ENCODE results near the gene DENND5B.
A peak's percentile ranks its signal among the peaks of the same experiment; 100 is the strongest.
"Not testable (repeated sequence)": the region's sequence is repeated elsewhere in the genome, so short reads cannot be mapped to it uniquely, and the experiment has no call there.

DENND5B gene

DNA sequence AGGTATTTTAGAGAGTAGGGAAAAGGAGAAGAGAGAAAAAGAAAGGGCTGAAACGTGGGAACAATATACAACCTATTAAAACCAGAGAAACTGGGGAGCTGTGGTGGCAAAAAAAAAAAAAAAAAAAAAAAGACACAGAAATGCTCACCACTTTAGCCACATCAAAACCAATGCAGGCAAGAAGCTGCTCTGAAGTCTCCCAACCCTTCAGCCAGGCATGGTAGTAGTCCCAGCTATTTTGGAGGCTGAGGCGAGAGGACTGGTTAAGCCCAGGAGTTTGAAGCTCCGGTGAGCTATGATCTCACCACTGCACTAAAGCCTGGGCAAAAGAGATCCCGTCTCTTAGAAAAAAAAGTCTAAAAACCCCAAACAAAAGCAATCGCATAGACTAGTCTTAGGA, 33.2 kb downstream of the DENND5B start:
- DNase-seq (ENCODE audit: low spot score) = no peak

- DNase-seq (ENCODE audit: low spot score) = not testable (repeated sequence)
Measured at GRCh38 chr12:31555466-31555865, 35.5 kb downstream of the DENND5B start.

DNA sequence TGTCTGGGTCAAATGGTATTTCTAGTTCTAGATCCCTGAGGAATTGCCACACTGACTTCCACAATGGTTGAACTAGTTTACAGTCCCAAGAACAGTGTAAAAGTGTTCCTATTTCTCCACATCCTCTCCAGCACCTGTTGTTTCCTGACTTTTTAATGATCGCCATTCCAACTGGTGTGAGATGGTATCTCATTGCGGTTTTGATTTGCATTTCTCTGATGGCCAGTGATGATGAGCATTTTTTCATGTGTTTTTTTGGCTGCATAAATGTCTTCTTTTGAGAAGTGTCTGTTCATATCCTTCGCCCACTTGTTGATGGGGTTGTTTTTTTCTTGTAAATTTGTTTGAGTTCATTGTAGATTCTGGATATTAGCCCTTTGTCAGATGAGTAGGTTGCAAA, 40.3 kb downstream of the DENND5B start:
- DNase-seq (ENCODE audit: low spot score) = not testable (repeated sequence)

GRCh38 chr12:31536672-31537071, 54.3 kb downstream of the DENND5B start:
- no peak for DNase-seq (ENCODE audit: low spot score)

DNA sequence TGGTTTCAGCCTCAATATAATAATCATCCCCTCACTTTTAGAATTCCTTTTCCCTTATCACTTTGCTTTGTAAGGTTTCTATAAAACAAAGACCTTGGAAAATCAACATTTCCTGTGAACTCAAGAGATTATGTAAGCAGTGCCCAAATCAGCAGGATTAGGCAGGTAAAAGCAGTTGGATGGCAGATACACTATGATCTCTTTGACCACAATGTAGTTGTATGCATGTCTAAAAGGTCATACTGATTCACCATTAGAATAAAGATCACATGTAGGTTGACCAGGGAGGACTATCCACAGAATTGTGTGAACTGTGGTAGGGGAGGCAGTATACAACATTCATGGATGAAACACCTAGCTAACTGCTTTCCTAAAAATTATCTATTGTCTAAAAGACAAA, 57.5 kb downstream of the DENND5B start:
- no peak for DNase-seq (ENCODE audit: low spot score)

GRCh38 chr12:31531893-31532292, 59.0 kb downstream of the DENND5B start:
- DNase-seq (ENCODE audit: low spot score) = no peak

GRCh38 chr12:31528095-31528494, 62.8 kb downstream of the DENND5B start:
- DNase-seq (ENCODE audit: low spot score) = no peak

DNA sequence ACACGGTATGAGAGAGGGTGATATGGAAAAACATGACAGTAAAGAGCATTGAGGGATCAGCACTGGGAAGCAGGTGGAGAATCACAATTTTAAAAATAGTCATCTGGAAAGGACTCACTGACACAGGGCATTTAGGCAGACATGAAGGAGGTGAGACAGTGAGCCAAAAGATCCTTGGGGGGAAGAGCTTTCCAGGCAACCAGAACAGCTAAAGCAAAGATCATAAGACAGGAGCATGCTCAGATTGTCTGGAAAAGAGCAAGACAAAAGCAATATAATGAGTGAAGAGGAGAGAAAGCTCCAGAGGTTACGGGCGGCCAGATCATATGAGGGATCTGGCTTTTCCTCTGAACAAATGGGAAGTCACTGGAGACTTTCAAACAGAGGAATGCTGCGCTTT, 63.9 kb downstream of the DENND5B start:
- no peak for DNase-seq (ENCODE audit: low spot score)

- no peak for DNase-seq (ENCODE audit: low spot score)
Measured at GRCh38 chr12:31526158-31526546, 64.8 kb downstream of the DENND5B start.

DNA sequence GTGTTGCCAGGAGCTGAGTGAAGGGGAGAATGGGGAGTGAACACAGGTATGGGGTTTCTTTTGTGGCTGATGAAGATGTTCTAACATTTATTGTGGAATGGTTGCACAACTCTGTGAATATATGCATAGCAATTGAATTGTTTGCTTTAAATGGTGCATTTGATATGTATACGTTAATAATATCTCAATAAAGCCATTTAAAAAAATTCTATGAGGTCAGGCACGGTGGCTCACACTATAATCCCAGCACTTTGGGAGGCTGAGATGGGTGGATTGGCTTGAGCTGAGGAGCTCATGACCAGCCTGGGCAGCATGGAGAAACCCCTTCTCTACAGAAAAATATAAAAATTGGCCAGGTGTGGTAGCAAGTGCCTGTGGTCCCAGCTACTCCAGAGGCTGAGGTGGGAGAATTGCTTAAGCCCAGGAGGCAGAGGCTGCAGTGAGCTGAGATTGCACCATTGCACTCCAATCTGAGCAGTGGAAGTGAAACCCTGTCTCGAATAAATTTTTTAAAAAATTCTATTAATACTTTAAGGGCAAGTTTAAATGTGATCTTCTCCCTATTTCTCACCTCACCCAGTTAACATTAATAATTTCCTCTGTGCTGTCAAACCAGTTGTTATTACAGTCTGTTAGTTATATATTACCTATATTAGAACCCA, 65.3 kb downstream of the DENND5B start:
- DNase-seq (ENCODE audit: low spot score) = no peak

DNA sequence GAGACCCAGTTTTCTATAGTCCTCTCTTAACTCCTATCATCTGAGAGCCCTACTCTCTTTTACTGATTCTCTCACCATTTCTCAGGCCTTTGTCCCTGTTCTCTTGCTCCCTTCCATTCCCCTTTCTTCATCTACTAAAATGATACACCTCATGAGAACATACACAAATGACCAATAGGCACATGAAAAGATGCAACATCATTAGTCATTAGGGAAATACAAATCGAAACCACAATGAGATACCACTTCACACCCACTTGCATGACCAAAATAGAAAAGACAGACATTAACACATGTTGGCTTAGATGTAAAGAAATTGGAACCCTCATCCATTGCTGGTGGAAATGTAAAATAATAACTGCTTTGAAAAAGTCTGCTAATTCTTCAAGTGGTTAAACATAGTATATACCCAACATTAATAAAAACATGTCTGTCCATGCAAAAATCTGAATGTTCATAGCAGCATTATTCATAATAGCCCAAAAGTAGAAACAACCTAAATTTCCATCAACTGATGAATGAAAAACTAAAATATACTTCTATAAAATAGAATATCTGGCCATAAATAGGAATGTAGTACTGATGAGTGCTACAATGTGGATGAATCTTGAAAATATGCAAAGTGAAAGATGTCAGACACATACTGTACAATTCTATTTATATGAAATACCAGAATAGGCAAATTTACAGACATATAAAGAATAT, 66.0 kb downstream of the DENND5B start:
- peak; percentile 42 for DNase-seq (ENCODE audit: low spot score)

GRCh38 chr12:31523306-31523705, 67.6 kb downstream of the DENND5B start:
- DNase-seq (ENCODE audit: low spot score) = no peak

DNA sequence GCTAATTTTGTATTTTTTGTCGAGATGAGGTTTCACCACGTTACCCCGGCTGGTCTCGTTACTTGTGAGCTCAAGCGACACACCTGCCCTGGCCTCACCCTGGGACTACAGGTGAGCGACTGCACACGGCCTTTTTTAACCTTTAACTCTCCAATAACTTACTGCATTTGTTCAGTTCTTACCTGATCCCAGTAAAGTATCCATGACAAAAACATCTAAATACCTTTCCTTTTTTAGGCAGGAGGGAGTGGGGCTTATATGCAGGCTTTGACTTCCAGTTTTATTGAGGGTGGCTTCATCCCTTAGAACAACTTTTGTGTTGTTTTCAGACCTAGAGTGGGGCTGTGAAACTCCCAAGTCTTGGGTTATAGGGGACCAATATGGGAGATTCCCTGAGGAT, 68.3 kb downstream of the DENND5B start:
- no peak for DNase-seq (ENCODE audit: low spot score)

GRCh38 chr12:31521964-31522363, 69.0 kb downstream of the DENND5B start:
- no peak for DNase-seq (ENCODE audit: low spot score)

DNA sequence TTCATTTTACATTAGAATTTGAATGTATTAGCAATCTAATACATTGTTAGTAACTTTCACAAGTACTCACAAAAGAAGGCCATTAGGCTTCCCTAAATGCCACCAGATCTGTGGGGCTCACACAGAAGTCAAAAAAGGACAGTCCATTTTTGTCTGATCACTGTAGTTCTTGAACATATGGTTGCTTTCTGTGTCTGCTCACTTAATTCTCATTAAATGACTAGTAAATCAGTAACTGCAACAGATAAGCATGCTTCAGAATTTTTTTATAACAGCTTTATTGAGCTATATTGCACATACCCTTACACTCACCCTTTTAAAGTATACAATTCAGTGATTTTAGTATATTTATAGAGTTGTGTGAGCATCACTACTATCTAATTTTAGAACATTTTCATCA, 71.4 kb downstream of the DENND5B start:
- DNase-seq (ENCODE audit: low spot score) = no peak

DNA sequence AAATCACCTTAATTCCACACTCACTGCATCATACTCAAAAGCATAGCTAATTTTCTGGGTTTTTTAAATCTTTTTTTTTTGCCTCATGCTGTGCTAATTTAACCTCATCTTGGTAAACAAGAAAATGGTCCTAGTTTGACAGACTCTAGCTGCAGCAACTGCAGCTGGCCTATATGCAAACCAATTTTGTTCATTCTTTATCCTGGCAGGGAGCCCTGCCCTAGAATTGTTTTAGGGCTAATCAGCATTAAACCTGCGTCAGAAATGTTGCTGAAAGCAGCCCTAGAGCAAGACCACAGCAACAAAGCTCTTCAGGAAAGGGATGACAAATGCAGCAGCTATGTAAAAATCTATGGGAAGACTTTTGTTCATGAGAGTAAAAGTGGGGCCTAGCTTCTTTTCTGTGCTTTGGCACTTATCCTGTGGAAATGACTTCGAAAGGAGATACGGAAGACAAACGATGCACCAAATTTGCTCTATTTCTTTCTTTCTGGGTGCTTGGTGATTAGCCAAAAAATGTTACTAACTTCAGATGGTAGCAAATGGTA, 72.2 kb downstream of the DENND5B start:
- peak; percentile 38 for DNase-seq (ENCODE audit: low spot score)

DNA sequence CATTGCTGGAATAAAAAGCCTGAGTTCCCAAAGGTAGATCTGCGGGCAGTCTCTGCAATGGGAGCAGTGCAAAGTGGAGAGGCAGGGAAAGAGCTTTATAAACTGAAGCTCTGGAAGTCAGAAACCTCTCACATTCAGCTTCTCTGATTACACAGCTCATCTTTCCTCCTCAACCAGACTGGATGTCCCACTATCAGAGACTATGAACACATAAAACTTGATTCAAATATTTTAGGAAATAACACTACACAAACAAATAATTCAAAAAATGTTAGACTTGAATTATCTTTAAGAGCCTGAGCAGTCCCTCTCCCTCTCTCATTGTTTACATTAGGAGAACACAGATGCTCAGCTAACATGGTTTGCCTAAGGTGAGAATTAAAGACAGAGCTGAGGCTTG, 72.9 kb downstream of the DENND5B start:
- no peak for DNase-seq (ENCODE audit: low spot score)

DNA sequence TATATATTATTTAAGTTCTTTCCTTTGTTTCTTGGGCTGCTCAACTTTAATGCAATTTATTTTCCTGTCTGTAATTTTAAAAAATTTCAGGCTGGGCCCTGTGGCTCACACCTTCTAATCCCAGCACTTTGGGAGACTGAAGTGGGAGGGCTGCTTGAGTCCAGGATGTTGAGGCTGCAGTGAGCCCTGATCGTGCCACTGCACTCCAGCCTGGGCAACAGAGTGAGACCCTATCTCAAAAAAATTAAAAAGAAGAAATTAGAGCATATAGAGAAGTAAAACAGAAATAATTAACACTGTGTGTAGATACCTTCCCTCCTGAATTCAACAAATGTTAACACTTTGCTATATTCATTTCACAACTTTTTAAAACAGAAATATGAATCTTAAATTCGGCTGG, 74.2 kb downstream of the DENND5B start:
- DNase-seq (ENCODE audit: low spot score) = no peak

DNA sequence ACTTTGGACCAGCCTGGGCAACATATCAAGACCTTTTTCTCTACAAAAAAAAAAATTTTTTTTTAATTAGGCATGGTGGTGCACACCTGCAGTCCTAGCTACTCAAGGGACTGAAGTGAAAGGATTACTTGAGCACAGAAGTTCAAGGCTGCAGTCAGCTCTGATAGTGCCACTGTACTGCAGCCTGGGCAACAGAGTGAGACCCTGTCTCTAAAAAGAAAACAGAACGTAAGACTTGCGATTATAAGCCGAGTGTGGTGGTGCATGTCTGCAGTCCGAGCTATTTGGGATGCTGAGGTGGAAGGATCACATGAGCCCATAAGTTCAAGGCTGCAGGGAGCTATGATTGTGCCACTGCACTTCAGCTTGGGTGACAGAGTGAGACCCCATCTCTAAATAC, 76.0 kb downstream of the DENND5B start:
- DNase-seq (ENCODE audit: low spot score) = no peak

DNA sequence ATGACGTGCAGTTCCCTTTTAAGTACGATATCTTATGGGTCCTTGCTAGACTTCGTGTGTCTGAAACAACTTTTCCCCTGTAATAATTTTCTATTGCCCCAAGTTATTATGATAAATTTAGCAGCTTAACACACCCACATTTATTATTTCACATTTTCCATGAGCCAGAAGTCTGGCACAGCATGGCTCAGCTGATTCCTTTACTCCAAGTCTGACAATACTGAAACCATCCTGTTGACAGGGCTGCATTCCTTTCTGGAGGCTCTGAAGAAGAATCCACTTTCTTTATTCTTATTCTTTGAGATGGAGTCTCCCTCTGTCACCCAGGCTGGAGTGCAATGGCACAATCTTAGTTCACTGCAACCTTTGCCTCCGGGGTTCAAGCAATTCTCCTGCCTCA, 80.9 kb downstream of the DENND5B start:
- DNase-seq (ENCODE audit: low spot score) = no peak

- no peak for DNase-seq (ENCODE audit: low spot score)
Measured at GRCh38 chr12:31508436-31509150, 82.3 kb downstream of the DENND5B start.

DNA sequence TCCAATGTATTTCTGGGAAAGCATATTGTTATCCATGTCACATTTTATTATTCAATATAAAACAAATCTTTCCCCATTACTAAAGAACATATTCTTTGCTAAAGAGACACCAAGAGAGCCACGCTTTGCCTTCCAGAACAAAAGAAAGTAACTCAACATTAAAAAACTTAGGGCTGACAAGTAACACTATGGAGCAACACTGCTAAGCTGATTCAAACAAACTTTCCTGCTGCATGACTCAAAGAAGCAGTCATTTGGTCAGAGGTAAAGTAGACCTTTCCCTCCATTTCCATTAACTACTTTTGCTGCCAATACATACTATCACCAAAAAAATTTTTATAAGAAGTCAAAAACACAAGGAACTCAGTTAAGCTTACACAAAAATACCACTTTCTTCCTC, 83.0 kb downstream of the DENND5B start:
- no peak for DNase-seq (ENCODE audit: low spot score)

All from NAMALWA (cell line).